HCT116 (cell line): ENCODE measurements around the gene HLA-DMA. TPM values are rescaled to one million over a fixed set of nuclear protein-coding genes. Genes with fewer than 3 reads are reported as not detected.

Experiments used
- ATAC-seq: fragments of 200-7000 bp; cut with Tn5 transposase; 2 replicates; pipeline ENCODE4 v1.9.1; 2020; ENCODE audit warnings: mild to moderate bottlenecking, moderate library complexity
- BruUV-seq: library from RNA; stranded (reverse); fragments of 400-500 nt; replicated peaks from 2 replicates; lab custom pipeline; 2021; lab: Mats Ljungman, UMichigan
- CTCF ChIA-PET: fragments of 300-600 bp; sonication (Branson Sonifier 250); formaldehyde crosslinking; loops from one replicate; lab custom pipeline; 2021; ENCODE audit warnings: antibody characterized with exemption; lab: Charles Lee
- POLR2A ChIA-PET: fragments of 300-600, 350-600 bp; sonication (Branson Sonifier 250); formaldehyde crosslinking; loops from one replicate; lab custom pipeline; 2021; ENCODE audit warnings: antibody characterized with exemption; lab: Charles Lee
- RAD21 ChIA-PET, 2 experiments: fragments of 300-600 bp; sonication (Branson Sonifier 250); formaldehyde crosslinking; loops; one replicate each; lab custom pipeline; 2023; ENCODE audit warnings: low total read pairs in 2 of 2; ENCODE audit not compliant: uncharacterized antibody in 2 of 2, unreplicated experiment in 2 of 2, low non-redundant PET in 1 of 2; lab: Charles Lee
- DNase-seq: peaks from one replicate; pipeline ENCODE4 v3.0.0-alpha.2; 2010; ENCODE audit warnings: low read depth, low spot score
- H2AFZ ChIP-seq: fragments of 200-600 bp; shearing (Covaris generic), sonication (generic); 2 replicates; pipeline ENCODE4 v1.6.1; 2017; ENCODE audit warnings: low read depth, mixed run types, mixed read lengths, antibody characterized with exemption, low read length; ENCODE audit not compliant: poor library complexity, severe bottlenecking
- H3K27ac ChIP-seq: 2 replicates; pipeline ENCODE4 v1.5.1; 2012; ENCODE audit warnings: low read depth, low read length
- H3K27me3 ChIP-seq: fragments of 200-600 bp; sonication (generic); 2 replicates; pipeline ENCODE4 v1.6.1; 2016; ENCODE audit warnings: mixed run types, low read length, mixed read lengths; ENCODE audit not compliant: insufficient read depth
- H3K36me3 ChIP-seq, 2 experiments: fragments of 200-500 bp in 1 of 2; fragments of 200-600 bp in 1 of 2; sonication (Bioruptor generic) in 1 of 2; sonication (generic) in 1 of 2; 2 replicates each; pipeline versions ENCODE4 v1.5.1 to v1.6.1; 2014 to 2016; ENCODE audit warnings: low read length in 2 of 2, inconsistent platforms in 1 of 2, mixed read lengths in 1 of 2, mixed run types in 1 of 2; ENCODE audit not compliant: insufficient read depth in 2 of 2, control insufficient read depth in 1 of 2
- H3K4me1 ChIP-seq, 2 experiments: fragments of 200-600 bp in 1 of 2; sonication (generic) in 1 of 2; 2 replicates each; pipeline versions ENCODE4 v1.5.1 to v1.6.1; 2012 to 2017; ENCODE audit warnings: low read length in 2 of 2, inconsistent platforms in 1 of 2, mild to moderate bottlenecking in 1 of 2, mixed read lengths in 1 of 2, mixed run types in 1 of 2, moderate library complexity in 1 of 2; ENCODE audit not compliant: insufficient read depth in 2 of 2, control insufficient read depth in 1 of 2
- H3K4me2 ChIP-seq: fragments of 200-600 bp; sonication (generic); 2 replicates; pipeline ENCODE4 v1.6.1; 2017; ENCODE audit warnings: mixed run types, low read length, mixed read lengths
- H3K4me3 ChIP-seq, 2 experiments: fragments of 200-600 bp in 1 of 2; sonication (generic) in 1 of 2; replicated peaks in 1 of 2; 2 replicates each; pipeline ENCODE4 v1.5.1; 2011 to 2016; ENCODE audit warnings: low read length in 2 of 2, control low read depth in 1 of 2, low read depth in 1 of 2, mild to moderate bottlenecking in 1 of 2, mixed read lengths in 1 of 2, mixed run types in 1 of 2
- H3K79me2 ChIP-seq: fragments of 200-600 bp; sonication (generic); 2 replicates; pipeline ENCODE4 v1.6.1; 2017; ENCODE audit warnings: mild to moderate bottlenecking, mixed run types, low read length, moderate library complexity, mixed read lengths; ENCODE audit not compliant: insufficient read depth
- H3K9ac ChIP-seq: fragments of 200-600 bp; sonication (generic); 2 replicates; pipeline ENCODE4 v1.6.1; 2016; ENCODE audit warnings: low read length, mixed read lengths
- H3K9me2 ChIP-seq: fragments of 200-600 bp; sonication (generic), shearing (Covaris generic); 2 replicates; pipeline ENCODE4 v1.6.1; 2017; ENCODE audit warnings: mixed run types, mild to moderate bottlenecking, moderate library complexity; ENCODE audit not compliant: insufficient read depth
- H3K9me3 ChIP-seq, 2 experiments: fragments of 200-500 bp in 1 of 2; fragments of 200-600 bp in 1 of 2; sonication (Bioruptor generic) in 1 of 2; sonication (generic) in 1 of 2; 2 replicates each; pipeline ENCODE4 v1.6.1; 2014 to 2017; ENCODE audit warnings: low read length in 2 of 2, mixed read lengths in 2 of 2, inconsistent platforms in 1 of 2, low read depth in 1 of 2, mild to moderate bottlenecking in 1 of 2, mixed run types in 1 of 2, moderate library complexity in 1 of 2; ENCODE audit not compliant: control insufficient read depth in 1 of 2, insufficient read depth in 1 of 2
- H4K20me1 ChIP-seq: fragments of 200-600 bp; sonication (generic), shearing (Covaris generic); 2 replicates; pipeline ENCODE4 v1.6.1; 2017; ENCODE audit warnings: mixed run types, mild to moderate bottlenecking, moderate library complexity; ENCODE audit not compliant: insufficient read depth
- EGR1 ChIP-seq: IDR thresholded peaks from 2 replicates; pipeline ENCODE4 v1.6.1; 2012; ENCODE audit warnings: low read depth
- POLR2A ChIP-seq: IDR thresholded peaks from 2 replicates; pipeline ENCODE4 v1.7.0; 2011; ENCODE audit warnings: borderline replicate concordance; ENCODE audit not compliant: insufficient read depth, insufficient read length; ENCODE audit errors: extremely low read depth
- RAD21 ChIP-seq: IDR thresholded peaks from 2 replicates; pipeline ENCODE4 v1.6.1; 2012; ENCODE audit warnings: low read depth, mild to moderate bottlenecking
- TCF7L2 ChIP-seq: IDR thresholded peaks from 2 replicates; pipeline ENCODE4 v1.7.0; 2011; ENCODE audit warnings: borderline replicate concordance, inconsistent platforms; ENCODE audit not compliant: insufficient read depth, insufficient read length; ENCODE audit errors: extremely low read depth
- intact Hi-C: fragments of 100-400 bp; cut with micrococcal nuclease; formaldehyde crosslinking; loops from 2 replicates; pipeline ENCODE4 v1.10.0; 2022
- total RNA-seq: library from RNA; stranded (reverse); gene quantifications from one replicate; pipeline ENCODE4 v1.2.1, GENCODE V29; 2021; ENCODE audit not compliant: unreplicated experiment
- TF ChIP-seq, protein P1 (sequence below): IDR thresholded peaks from 2 replicates; pipeline ENCODE4 v1.6.1; 2012
- TF ChIP-seq, protein P2 (sequence below), 3 experiments: fragments of 200-600 bp in 1 of 3; sonication (generic) in 1 of 3; IDR thresholded peaks in 2 of 3; conservative IDR thresholded peaks in 1 of 3; 2 replicates each; pipeline ENCODE4 v1.5.1; 2012 to 2017; ENCODE audit warnings: low read depth in 2 of 3, low read length in 2 of 3, antibody characterized with exemption in 1 of 3, borderline replicate concordance in 1 of 3, control low read depth in 1 of 3, mild to moderate bottlenecking in 1 of 3, mixed read lengths in 1 of 3, mixed run types in 1 of 3, moderate library complexity in 1 of 3; ENCODE audit not compliant: insufficient read depth in 1 of 3

HLA-DMA gene
- total RNA-seq, 1 experiment from 2014 or later = 12.1 TPM

DNA sequence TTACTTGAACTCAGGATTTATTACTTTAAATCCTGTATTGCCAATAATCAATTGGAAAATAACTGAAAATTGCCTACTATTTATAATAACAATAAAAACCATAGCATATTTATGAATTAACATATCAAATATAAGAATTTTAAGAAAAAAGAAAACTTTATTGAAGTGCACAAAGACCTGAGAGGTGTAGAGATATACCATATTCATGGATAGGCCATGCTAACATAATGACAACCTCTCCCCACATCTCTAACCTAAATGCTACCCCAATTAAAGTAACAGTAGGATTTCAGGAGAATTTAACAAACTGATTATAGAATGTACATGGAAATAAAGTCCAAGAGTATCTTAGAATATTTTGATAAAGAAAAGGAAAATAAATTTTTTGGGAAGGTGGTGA lies 6.9 kb downstream of the HLA-DMA start:
- intact Hi-C loops = loop anchor here (5.0 kb wide), 1 partner anchor 109 kb away; the partner anchor contains the start of gene TAP2
- no peaks in the 10 kb centered on the region for H3K79me2 ChIP-seq
- RAD21 ChIA-PET = no interaction called here
- no peak overlapping the region for H3K27ac ChIP-seq
- no TSS peak for BruUV-seq
- POLR2A ChIA-PET = no interaction called here
- ATAC-seq (no peak), DNase-seq (no peak)
- H3K36me3 ChIP-seq = no peaks in the 10 kb centered on the region
- CTCF ChIA-PET = no interaction called here
- no peaks in the 10 kb centered on the region for H3K27me3 ChIP-seq
- peaks cover 4 to 6% of the 10 kb centered on the region in 2 experiments; a peak in 2 of 4 replicates for H3K4me1 ChIP-seq
- no peak overlapping the region for H2AFZ ChIP-seq
- H3K9me3 ChIP-seq = no peaks in the 10 kb centered on the region
- H3K9ac ChIP-seq = no peak overlapping the region
- no peak overlapping the region for H3K4me3 ChIP-seq
- H3K4me2 ChIP-seq = no peak overlapping the region
- no peaks in the 10 kb centered on the region for H3K9me2 ChIP-seq
- TF ChIP-seq, protein P1, sequence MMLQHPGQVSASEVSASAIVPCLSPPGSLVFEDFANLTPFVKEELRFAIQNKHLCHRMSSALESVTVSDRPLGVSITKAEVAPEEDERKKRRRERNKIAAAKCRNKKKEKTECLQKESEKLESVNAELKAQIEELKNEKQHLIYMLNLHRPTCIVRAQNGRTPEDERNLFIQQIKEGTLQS = no peak
- TF ChIP-seq RAD21 (no peak), TCF7L2 (no peak), POLR2A (no peak), EGR1 (no peak)
- TF ChIP-seq, protein P2, sequence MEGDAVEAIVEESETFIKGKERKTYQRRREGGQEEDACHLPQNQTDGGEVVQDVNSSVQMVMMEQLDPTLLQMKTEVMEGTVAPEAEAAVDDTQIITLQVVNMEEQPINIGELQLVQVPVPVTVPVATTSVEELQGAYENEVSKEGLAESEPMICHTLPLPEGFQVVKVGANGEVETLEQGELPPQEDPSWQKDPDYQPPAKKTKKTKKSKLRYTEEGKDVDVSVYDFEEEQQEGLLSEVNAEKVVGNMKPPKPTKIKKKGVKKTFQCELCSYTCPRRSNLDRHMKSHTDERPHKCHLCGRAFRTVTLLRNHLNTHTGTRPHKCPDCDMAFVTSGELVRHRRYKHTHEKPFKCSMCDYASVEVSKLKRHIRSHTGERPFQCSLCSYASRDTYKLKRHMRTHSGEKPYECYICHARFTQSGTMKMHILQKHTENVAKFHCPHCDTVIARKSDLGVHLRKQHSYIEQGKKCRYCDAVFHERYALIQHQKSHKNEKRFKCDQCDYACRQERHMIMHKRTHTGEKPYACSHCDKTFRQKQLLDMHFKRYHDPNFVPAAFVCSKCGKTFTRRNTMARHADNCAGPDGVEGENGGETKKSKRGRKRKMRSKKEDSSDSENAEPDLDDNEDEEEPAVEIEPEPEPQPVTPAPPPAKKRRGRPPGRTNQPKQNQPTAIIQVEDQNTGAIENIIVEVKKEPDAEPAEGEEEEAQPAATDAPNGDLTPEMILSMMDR (IDR thresholded peaks at IDR 0.05 in 2 of 3, conservative IDR thresholded peaks at IDR 0.05 in 1 of 3; ENCODE audit: borderline replicate concordance in 1 of 3, insufficient read depth in 1 of 3, low read depth in 2 of 3, low read length in 2 of 3) = no peak
- H4K20me1 ChIP-seq = no peaks in the 10 kb centered on the region
